Epithelial cell of proximal tubule (primary cell): ENCODE measurements around the gene UBALD1. TPM values are rescaled to one million over a fixed set of nuclear protein-coding genes. Genes with fewer than 3 reads are reported as not detected.
"Not testable (repeated sequence)": the region's sequence is repeated elsewhere in the genome, so short reads cannot be mapped to it uniquely, and the experiment has no call there.

ENCODE experiments used
- DNase-seq: peaks from one replicate; pipeline ENCODE4 v3.0.0-alpha.2; 2011; ENCODE audit warnings: low read depth
- H3K4me3 ChIP-seq: 2 replicates; pipeline ENCODE4 v1.5.1; 2011; ENCODE audit warnings: low read depth, mild to moderate bottlenecking, low read length
- CTCF ChIP-seq: conservative IDR thresholded peaks from 2 replicates; pipeline ENCODE4 v1.5.1; 2012; ENCODE audit warnings: low read depth, mild to moderate bottlenecking, low read length
- total RNA-seq: library from RNA; depleted of rRNA; stranded (reverse); fragments of >200 nt; gene quantifications from 2 replicates; pipeline ENCODE4 v1.2.3, GENCODE V29; 2015

Gene UBALD1
- total RNA-seq, 1 donor from 2014 or later, result 9.2 TPM

DNA sequence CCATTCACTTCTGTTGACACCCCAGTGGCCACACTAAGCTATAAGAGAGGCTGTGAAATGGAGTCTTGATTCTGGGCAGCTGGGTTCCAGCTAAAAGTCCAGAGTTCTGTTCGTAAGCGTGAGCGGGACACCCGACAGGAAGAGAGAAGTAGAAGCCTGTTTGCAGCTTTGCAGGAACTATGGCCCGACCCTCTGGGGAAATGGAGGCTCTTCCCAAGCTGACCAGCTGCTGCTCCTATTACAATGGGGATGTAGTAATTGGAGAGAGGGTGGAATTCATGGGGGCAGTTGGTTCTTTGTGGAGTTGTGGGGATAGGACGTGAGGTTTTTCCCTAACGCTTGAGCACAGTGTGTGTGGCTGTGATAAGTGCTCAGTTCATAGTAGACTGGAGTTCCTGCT lies 28.4 kb downstream of the UBALD1 start:
- H3K4me3 ChIP-seq, result no peak overlapping the region
- DNase-seq, result no peak
- no peak for TF ChIP-seq CTCF

- no peak for TF ChIP-seq CTCF
- H3K4me3 ChIP-seq, result no peak overlapping the region
- DNase-seq, result no peak
Observed at GRCh38 chr16:4583906-4584305, 30.8 kb downstream of the UBALD1 start.

DNA sequence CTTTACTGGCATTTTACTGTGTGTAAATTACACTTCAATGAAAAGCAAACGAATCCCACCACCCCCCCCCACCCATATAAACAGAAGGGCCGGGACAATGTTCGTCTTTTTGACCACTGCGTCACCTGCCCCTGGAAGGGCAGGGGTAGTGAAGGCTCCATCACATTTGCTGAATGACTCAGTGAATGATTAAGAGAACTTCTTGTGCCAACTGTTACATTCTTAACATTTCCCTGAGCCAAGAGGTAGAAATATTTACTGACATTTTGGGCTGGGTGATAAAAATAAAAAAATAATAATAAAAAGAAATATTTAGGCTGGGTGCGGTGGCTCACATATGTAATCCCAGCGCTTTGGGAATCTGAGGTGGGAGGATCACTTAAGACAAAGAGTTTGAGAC lies 34.4 kb downstream of the UBALD1 start:
- TF ChIP-seq CTCF, result no peak
- no peak for DNase-seq
- H3K4me3 ChIP-seq, result no peak overlapping the region

GRCh38 chr16:4578961-4579530 lies 35.6 kb downstream of the UBALD1 start:
- DNase-seq, result no peak
- no peak overlapping the region for H3K4me3 ChIP-seq
- no peak for TF ChIP-seq CTCF

- H3K4me3 ChIP-seq, result no peak overlapping the region
- no peak for DNase-seq
- no peak for TF ChIP-seq CTCF
Observed at GRCh38 chr16:4576008-4576407, 38.7 kb downstream of the UBALD1 start.

DNA sequence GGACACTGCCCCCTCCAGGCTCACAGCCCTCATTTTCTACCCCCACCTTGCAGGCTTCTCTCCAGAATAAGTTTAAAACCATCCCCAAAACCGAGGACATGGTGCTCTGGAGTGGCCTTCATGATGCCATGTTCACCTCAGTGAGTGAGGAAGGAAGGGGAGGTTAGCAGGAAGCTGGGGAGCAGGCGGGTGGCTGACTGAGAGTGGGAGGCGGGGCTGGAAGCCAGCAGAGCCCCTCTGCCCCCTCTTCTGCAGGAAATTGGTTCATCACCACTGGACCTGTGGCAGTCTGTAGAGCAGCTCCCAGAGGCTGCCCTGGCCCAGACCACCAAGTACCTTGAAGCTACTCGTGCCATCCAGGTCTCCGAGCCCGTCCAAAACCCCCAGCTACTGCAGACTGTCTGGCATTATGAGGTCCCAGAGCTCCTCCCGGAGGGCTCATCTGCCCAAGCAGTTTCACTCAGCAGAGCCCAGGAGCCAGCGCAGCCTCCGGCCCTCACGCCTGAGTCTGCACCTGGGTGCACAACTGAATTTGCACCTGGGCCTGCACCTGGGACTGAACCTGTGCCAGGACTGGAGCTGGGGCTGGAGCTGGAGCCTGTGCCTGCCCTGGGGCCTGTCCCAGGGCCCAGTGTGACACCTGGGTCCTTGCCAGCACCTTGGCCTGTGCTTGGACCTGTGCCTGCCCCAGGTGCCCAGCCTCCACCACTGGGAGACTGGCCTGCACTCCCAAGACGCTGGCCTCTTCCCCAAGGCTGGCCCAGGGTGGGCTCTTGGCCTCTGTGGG lies 39.6 kb downstream of the UBALD1 start:
- TF ChIP-seq CTCF, result peak; percentile 18
- DNase-seq, result no peak
- no peak overlapping the region for H3K4me3 ChIP-seq

- not testable (repeated sequence) for DNase-seq, H3K4me3 ChIP-seq
Observed at GRCh38 chr16:4573926-4574325, 40.8 kb downstream of the UBALD1 start.
